Measurements from ENCODE around the gene GEMIN4. TPM values are rescaled to one million over a fixed set of nuclear protein-coding genes. Genes with fewer than 3 reads are reported as not detected.
"Not testable (repeated sequence)": the region's sequence is repeated elsewhere in the genome, so short reads cannot be mapped to it uniquely, and the experiment has no call there.

The GEMIN4 gene
- total RNA-seq, 4 donors from 2014 or later, result 13.2 to 29.2 (median 18.7) TPM

DNA sequence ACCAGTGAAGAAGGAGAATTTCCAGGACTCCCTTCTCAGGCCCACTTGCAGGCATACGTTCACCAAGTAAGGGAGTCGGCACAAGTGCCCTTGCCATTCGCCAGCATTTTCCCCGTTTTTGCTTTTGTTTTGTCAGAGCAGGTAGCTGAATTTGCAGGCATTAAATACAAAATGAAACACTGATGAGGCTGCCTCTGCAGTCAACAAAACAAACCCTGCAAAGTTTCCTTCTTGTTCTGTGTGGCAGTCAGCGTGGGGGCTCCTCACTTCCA lies 22.2 kb upstream of the GEMIN4 start:
- no peak for DNase-seq (ENCODE audit: low spot score)
- ATAC-seq (ENCODE audit: low FRiP score), result no peak
- TF ChIP-seq, protein P1, sequence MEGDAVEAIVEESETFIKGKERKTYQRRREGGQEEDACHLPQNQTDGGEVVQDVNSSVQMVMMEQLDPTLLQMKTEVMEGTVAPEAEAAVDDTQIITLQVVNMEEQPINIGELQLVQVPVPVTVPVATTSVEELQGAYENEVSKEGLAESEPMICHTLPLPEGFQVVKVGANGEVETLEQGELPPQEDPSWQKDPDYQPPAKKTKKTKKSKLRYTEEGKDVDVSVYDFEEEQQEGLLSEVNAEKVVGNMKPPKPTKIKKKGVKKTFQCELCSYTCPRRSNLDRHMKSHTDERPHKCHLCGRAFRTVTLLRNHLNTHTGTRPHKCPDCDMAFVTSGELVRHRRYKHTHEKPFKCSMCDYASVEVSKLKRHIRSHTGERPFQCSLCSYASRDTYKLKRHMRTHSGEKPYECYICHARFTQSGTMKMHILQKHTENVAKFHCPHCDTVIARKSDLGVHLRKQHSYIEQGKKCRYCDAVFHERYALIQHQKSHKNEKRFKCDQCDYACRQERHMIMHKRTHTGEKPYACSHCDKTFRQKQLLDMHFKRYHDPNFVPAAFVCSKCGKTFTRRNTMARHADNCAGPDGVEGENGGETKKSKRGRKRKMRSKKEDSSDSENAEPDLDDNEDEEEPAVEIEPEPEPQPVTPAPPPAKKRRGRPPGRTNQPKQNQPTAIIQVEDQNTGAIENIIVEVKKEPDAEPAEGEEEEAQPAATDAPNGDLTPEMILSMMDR (IDR thresholded peaks at IDR 0.05), result no peak

DNA sequence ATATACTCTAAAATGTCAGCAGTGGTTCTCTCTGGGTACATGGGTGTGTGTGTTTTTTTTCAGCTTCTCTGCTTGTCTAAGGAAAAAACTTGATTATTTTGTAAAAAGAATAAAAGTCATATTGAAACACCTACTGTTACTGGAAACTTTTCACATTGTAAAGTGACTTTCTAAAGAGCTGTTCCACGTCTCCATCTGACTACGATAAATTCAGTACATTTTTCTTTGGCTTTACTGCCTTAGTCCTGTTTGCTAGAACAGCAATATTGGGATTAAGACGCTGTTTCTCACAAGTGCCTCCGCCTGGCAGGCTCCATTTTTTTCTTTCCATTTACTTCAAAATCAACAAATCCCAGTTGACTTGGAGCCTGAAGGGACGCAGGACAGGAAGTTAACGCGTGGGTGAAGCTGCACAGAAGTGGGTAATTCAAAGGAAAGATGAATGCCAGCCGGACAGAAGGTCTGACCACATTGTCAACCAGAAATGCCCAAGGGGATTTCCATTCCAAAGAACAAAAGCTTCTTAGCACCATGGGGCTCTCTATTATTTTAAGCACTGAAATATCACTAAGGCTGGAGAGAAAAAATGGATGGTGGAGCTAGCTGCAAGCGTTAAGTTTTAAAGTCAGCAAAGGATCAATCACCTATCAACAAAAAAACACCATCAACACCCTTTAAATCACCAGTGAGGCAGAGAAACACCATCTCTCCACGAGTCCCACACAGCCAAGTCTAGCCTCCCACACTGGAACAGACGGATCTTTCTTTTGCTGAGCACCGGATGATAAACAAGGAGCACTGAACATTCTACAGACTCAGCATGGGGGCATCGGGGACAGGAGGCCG lies 21.6 kb upstream of the GEMIN4 start:
- DNase-seq (ENCODE audit: low spot score) (no peak), ATAC-seq (ENCODE audit: low FRiP score) (no peak)
- TF ChIP-seq, protein P1 (IDR thresholded peaks at IDR 0.05), result no peak

DNA sequence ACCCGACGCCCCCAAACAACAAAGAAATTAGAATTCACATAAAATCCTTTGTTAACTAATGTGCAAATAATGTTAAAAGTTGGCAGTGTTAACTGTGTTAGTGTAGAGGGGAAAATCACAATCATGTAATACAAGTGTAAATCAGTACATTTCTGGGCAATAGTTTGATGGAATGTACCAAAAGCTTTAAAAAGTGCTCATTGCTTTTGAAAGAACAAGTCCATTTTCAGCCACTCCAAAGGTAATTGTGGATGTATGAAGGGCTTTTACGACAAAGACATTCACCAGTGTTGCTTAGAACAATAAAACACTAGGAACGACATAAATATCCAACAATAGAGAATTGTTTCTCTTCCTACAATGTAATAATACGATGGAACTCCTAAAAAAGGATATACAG lies 21.0 kb upstream of the GEMIN4 start:
- ATAC-seq (ENCODE audit: low FRiP score) (no peak), DNase-seq (ENCODE audit: low spot score) (no peak)
- TF ChIP-seq, protein P1 (IDR thresholded peaks at IDR 0.05), result no peak

DNA sequence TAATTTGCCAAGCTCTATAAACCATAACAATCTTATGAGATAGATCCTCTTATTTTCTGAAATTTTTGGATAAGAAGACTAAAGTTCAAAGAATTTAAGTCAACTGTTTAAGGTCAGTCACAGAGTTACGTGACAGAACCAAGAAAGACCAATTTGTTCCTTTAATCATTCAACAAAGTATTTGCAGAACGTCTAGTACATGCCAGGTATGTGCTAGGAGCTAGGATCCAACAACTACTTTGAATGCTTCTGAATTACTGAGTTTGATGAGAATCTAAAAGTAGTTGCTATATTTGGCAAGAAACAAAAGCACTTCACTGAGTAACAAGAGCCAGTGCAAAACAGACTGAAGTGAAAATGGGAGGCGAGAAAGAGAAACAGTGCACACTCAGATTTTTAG lies 15.0 kb upstream of the GEMIN4 start:
- no peak for DNase-seq (ENCODE audit: low spot score)
- ATAC-seq (ENCODE audit: low FRiP score), result no peak
- TF ChIP-seq, protein P1 (IDR thresholded peaks at IDR 0.05), result no peak

DNA sequence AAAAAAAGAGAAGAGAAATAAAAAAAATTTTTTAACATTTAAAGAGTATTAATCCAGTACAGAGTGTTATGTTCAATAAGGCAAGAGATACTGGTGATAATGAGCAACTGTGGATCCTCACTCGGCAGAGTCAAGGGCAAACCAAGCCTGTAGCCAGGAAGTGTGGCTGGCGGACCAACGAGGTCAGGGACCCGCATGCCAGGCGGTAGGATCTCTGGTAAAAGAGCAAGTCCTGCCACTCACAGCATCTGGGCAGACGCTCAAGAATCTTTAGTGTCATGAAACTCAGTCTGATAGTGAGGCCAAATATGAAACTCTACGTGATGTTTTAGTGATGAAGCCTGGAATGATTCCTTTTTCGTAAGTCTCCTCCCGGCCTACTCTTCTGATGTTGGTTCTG lies 8.3 kb upstream of the GEMIN4 start:
- TF ChIP-seq, protein P1 (IDR thresholded peaks at IDR 0.05), result no peak
- DNase-seq (ENCODE audit: low spot score) (no peak), ATAC-seq (ENCODE audit: low FRiP score) (no peak)

DNA sequence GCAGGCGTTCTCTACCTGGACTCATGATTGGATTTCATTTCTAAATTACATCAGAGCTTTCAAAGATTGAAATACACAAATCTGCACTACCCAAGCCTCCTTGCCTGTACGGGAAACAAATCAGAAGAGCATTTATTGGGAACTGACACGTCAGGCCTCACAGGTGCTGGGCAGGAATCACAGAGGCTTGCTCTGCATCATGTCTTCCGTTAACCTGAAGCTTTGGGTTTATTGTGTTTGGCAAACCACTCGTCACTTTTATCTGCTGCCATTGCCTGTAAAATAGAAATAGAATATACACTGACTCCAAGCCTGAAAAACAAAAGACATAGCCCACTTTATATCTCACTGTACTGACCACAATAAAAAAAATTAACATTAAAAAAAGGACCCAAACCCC lies 7.9 kb upstream of the GEMIN4 start:
- DNase-seq (ENCODE audit: low spot score) (no peak), ATAC-seq (ENCODE audit: low FRiP score) (no peak)

DNA sequence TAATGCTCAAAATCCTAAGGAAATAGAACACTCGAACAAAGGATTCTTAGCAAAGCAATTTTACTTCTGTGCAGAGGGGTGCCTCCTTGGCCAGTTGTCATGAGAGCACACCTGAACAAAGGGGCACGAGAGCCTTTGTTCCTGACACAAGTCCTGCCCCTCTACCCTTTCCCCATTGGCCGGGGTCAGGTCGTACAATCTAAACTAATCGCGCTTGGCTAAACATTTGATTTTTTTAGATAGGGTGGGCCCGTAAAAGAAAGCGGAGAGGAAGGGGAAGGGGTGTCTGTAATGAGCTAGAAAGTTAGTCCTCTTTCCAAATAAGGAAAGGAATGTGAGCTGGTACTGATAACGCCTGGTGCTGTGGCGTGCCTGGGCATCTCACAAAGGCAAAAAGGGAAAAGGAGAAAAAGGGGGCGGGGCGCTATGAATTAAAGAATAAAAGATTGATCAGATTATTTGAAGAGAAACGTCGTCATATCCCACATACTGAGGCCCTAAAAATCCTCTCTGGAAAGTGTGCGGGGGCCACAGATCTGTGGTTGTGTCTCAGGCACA lies 4.0 kb upstream of the GEMIN4 start:
- ATAC-seq (ENCODE audit: low FRiP score); DNase-seq (ENCODE audit: low spot score): not testable (repeated sequence)

More for the DNA sequence above, 7.9 kb upstream of the GEMIN4 start:
- TF ChIP-seq, protein P1 (IDR thresholded peaks at IDR 0.05), result no peak

DNA sequence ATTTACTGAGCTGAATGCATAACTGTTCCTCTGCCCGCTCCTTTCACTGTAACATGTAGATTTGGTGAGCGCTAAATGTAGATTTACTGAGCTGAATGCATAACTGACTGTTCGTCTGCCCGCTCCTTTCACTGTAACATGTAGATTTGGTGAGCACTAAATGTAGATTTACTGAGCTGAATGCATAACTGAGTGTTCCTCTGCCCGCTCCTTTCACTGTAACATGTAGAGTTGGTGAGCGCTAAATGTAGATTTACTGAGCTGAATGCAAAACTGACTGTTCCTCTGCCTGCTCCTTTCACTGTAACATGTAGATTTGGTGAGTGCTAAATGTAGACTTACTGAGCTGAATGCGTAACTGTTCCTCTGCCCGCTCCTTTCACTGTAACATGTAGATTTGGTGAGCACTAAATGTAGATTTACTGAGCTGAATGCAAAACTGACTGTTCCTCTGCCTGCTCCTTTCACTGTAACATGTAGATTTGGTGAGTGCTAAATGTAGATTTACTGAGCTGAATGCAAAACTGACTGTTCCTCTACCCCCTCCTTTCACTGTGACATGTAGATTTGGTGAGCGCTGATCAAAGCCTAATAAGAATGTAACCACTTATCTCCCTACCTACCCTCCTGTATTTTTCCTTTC lies 3.4 kb upstream of the GEMIN4 start:
- ATAC-seq (ENCODE audit: low FRiP score); DNase-seq (ENCODE audit: low spot score): not testable (repeated sequence)
